Measurements from ENCODE around the gene ZDHHC12. TPM values are rescaled to one million over a fixed set of nuclear protein-coding genes. Genes with fewer than 3 reads are reported as not detected.

Gene ZDHHC12, protein sequence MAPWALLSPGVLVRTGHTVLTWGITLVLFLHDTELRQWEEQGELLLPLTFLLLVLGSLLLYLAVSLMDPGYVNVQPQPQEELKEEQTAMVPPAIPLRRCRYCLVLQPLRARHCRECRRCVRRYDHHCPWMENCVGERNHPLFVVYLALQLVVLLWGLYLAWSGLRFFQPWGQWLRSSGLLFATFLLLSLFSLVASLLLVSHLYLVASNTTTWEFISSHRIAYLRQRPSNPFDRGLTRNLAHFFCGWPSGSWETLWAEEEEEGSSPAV
- 68.0 and 68.7 TPM in 2 replicates for total RNA-seq

DNA sequence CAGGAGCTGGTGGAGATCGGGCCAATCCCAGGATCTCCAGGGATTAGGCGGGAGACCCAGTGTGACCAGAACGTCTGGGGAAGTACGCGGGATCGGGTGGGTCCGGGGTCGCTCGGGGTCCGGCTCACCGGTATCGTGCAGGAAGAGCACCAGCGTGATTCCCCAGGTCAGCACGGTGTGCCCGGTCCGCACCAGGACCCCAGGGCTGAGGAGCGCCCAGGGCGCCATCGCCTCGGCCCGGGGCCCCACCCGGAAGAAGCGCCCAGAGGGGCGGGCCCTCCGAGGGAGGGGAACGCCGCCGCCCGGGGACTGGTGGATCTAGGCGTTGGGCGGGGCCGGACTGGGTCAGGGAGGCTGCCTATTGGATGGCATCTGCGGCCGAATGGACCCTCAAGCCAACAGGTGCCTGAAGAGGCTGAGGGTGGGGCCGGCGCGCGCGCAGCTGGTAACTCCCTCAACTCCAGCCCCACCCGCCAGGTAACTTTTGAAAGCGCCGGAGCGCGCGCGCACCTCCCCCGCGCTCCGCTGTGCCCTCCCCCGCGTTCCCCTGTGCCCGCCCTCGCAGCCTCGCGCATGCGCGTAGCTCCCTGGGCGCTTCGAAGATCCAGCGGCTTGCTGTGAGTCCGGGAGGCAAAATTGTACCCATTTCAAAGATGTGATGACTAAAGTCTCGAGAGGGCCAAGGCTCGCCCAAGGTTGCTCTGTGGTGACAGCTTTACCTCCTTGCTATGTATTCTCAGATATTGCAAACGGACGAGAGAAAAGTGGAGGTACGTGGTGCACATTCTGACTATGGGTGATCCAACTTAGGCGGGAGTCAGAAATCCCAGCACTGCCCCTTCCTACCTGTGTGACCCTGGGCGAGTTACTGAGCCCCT, at the start of gene ZDHHC12:
ZDHHC12 (minus strand) TSS at position 262 of the 878 bp plus-strand sequence; CDS start at position 228, 34 bp downstream.
- intact Hi-C loops (cut with micrococcal nuclease): loop anchor here (1.0 to 10.0 kb wide), 8 partner anchors 36 to 311 kb away; partner anchors contain the start of genes DYNC2I2, ENDOG, LRRC8A and MIGA2

DNA sequence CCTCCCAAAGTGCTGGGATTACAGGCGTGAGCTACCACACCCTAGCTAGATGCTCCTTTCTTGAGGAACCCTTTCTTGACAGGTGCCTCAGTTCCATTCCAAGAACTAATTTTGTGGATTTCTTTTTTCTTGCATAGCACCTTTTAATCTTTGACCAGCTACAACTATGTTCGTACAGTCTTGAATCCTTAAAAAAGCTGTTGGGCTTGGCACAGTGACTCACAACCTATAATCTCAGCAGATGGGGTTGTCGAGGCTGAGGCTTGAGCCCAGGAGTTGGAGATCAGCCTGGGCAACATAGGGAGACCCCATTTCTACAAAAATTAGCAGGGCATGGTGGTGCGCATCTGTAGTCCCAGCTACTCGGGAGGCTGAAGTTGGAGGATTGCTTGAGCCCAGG, 49.1 kb upstream of the ZDHHC12 start:
- intact Hi-C loops (cut with micrococcal nuclease): no loop called here

DNA sequence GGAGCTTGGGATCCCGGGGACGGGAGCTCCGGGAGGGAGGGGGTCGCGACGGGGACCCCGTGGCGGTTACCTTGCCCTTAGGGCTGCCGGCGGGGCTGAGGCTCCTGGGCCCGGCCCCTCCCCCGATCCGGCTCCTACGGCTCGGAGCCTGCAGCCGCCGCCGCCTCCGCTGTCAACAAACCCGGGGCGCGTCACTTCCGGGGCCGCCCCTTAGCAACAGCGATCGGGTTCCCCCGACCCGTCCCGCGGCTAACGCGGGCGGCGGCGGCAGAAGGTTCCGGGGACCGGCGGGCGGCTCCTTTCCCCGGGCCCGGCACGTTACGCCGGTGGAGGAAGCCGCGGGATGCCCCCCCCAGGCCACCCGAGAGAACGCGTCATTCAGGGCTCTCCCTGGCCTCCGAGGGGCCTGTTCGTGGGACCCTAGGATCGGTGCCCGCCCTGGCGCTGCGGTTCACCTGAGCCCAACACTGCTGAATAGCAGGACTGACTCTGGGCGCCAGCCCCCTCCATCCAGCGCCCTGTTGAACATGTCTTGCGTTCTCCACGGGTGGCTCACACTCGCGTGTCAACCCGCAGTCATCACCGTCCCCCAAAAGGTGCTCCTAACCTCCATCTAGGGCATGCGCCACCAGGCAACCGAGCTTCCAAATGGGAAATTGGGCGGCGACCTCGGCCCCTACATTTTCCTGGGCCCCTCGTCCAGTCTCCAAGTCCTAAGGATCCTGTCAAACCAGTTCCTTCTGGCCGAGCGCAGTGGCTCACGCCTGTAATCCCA, 48.0 kb upstream of the ZDHHC12 start, which contains the start of gene ZER1:
ZER1 (minus strand) TSS at position 183 of the 775 bp plus-strand sequence. CDS start 16,362 bp downstream, outside the sequence.
- intact Hi-C loops (cut with micrococcal nuclease): loop anchor here (1.0 to 2.0 kb wide), 3 partner anchors 15 to 110 kb away; partner anchors contain the start of genes LRRC8A, TBC1D13 and ZDHHC12

DNA sequence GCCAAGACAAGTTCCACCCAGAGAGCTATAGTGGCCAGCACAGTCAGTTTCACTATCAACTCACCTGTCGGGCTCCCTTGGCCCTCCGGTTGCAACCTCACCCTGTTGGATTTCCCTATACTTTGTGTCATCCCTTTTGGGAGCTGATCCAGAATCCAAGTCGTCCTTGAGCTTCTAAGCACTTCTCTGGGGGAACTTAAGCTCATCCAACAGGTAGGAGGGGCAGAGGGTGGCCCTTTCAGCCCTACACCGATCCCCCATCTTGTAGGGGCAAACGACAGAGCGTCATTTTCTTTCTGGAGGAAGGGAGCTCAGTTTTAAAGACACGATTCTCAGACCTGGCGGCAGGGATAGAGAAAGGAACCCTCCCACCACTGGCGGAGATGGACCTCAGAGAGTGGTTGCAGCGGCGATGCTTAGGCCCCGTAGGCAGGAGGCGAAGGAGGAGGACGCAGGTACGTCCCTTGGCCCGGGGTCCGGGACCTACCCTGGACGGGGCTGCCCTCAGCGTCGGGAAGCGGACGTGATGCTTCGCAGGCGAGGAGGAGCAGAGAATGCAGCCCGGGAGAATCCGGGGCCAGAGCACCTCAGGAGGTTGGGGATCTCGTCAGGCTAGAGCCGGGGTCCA, 47.3 kb upstream of the ZDHHC12 start:
- intact Hi-C loops (cut with micrococcal nuclease): loop anchor here (1.0 to 2.0 kb wide), 2 partner anchors 16 to 46 kb away; partner anchors contain the start of genes TBC1D13 and ZDHHC12

DNA sequence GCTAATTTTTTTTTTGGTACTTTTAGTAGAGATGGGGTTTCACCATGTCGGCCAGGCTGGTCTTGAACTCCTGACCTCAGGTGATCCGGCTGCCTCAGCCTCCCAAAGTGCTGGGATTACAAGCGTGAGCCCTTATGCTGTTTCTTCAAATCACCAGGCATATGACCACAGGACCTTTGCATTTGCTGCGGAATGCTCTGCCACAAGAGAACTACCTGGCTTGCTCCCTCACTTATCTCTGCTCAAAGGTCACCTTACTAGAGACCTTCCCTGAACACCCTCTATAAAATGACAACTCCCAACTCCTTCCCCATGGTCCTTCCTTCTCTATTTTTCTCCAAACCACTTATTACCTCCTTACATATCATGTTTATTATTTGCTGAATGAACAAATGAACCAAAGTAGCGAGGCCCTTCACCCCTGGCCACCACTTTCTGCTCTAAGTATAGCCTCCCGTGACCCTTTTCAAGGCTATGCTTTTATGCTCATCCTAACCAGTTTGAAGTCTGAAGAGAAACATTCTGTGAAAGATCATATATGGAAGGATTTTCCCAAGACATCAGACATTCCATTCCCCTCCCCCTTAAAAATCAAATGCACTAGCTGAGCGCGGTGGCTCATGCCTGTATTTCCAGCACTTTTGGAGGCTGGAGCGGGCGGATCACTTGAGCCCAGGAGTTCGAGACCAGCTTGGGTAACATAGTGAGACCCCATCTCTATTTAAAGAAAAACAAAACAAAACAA, 46.5 kb upstream of the ZDHHC12 start:
- intact Hi-C loops (cut with micrococcal nuclease): loop anchor here (1.0 to 2.0 kb wide), 2 partner anchors 17 to 46 kb away; partner anchors contain the start of genes TBC1D13 and ZDHHC12

DNA sequence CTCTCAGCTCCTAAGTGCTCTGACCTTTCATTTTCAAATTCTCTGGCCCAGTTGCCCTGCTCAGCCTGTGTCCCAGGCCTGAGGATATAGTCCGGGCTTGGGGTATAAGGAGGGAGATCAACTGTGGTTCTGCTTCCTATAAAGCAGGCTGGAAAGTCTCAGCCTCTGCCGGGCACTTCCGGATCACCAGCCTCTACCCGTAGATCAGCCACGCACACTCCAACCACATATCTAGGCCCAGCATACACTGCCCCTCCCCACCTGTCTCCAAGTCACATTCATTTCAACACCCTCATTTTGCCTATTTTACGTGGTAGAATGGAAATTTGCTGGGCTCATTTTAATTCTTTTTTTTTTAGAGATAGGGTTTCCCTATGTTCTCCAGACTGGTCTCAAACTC, 44.7 kb upstream of the ZDHHC12 start:
- intact Hi-C loops (cut with micrococcal nuclease): no loop called here

DNA sequence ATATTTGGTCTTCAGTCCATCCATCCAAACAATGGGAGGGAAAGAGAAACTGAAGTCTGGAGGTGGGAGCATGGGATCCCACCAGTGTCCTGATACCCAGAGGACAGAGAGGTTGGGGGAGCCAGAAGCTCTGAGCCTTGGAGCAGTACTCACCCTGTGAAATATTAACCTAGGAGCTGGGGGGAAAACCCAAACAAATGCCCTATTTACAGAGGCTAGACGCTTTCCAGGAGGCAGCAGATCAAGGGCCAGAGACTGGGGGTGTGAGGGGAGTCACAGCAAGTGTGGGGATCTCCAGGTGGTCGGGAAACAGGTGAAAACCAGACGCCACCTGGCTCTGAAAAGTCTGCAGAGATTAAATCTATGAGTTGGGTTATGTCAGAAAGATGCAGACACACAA, 41.6 kb upstream of the ZDHHC12 start:
- intact Hi-C loops (cut with micrococcal nuclease): no loop called here

DNA sequence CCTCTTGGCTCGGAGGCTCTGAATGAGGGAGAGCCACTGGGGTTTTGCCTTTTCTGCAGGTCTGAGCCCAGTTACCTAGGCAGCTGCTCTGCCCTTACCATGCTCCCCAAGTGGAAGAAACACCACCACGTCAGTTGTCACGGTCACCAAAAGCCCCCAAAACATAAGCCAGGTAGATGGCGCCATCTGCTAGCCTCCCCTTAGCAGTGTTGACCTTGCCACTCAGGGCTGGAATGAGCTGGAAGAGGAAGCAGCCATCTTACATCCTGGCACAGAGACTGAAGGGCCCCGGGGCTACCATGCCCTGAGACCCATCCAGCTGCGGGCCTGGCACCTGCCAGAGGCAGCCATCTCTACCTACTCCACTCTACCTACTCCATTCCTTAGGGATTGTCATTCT, 40.4 kb upstream of the ZDHHC12 start:
- intact Hi-C loops (cut with micrococcal nuclease): no loop called here

DNA sequence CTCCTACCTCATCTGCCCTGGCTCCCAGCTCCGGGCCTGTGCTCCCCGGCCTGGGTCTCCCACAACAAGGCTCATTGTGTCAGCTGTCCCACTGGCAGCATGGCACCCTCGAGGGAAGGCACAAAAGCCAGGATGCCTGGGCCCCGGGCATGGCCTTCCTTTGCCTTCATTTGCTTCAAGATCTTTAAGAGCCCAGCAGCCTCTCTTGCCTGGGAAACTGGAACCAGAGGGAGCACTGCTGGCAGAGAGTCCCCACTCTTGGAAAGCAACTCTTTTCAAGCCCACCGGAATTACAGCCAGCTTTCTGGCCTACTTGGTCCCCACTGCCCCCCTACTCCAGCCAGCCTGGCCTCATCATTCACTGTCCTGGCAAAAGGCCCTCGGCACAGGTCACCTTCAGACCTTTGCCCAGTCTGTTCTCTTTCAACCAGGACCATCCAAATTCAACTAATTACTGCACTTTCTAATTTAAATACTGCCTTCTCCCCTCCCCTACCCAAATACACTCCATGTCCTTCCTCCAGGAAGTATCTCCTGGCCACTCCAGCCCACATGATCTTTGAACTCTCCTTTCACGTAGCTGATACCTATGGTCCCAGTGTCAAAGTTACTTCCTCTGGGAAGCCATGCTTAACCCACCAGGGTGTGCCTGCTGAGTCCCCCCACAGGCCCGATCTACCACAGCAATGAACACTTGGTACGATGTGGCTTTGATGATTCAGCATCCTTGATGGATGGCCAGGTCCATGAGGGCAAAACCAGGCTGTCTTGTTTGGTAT, 38.9 kb upstream of the ZDHHC12 start:
- intact Hi-C loops (cut with micrococcal nuclease): no loop called here

DNA sequence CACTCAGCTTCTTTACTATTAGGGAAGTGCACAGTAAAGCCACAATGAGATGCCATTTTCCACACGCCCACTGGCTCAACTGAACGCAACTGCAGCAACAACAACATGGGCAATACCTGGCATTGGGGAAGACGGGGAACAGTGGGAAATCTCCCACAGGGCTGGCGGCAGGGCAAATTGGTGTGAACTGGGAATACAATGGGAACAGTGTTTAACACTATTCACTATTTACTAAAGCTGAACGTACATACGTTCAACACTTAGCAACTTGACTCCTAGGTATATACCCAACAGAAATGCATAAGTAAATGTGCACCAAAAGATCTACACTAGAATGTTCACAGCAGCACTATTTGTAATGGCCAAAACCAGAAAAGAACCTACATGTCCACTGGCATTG, 33.7 kb upstream of the ZDHHC12 start:
- intact Hi-C loops (cut with micrococcal nuclease): no loop called here

DNA sequence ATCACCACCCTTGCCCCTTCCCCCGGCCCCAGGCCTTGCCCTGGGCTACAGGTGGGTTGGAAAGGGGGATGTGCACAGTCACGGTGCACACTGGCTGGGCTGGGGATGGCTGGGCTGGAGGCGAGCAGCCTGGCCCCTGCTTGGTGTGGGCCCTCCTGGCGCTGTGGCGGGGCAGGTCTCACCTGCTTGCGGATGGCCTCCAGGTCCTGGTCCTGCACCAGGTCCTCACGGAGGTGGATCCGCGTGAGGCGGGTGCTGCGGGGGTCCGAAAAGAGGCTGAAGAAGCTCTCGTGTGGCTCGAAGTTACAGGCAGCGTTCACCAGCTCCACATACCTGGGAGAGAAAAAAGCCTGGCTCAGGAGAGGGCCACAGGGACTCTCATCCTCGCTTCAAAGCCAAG, 29.7 kb upstream of the ZDHHC12 start:
- intact Hi-C loops (cut with micrococcal nuclease): no loop called here

DNA sequence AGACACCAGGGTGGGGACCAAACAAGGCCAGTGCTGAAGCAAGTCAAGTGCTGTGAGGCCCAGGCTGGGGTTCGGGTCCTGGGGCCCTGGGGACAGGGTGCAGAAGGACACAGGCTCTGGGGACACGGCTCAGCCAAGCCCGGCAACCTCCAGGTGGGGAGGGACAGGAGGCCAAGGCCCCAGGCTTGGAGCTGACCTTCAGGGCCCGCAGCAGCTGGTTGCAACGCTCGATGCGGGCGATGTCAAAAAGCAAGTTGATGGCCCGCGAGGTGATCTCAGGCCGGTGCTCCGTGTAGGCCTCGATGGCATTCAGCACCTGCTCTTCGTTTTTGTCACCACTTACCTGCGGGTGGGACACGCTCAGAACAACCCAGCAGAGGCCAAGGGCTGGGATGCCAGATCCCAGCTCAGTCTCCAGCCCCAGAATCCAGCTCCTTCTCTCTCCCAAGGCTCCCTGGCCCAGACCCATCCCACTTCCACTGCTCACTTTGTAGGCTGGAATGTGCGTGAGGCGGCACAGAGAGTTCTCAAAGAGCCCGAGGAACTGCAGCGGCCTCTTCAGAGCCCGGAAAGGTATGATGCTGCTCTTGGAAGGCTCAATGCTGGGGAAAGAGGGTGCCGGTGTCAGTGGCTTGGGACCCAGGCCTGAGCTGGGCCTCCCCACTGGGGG, 27.1 kb upstream of the ZDHHC12 start:
- intact Hi-C loops (cut with micrococcal nuclease): no loop called here

DNA sequence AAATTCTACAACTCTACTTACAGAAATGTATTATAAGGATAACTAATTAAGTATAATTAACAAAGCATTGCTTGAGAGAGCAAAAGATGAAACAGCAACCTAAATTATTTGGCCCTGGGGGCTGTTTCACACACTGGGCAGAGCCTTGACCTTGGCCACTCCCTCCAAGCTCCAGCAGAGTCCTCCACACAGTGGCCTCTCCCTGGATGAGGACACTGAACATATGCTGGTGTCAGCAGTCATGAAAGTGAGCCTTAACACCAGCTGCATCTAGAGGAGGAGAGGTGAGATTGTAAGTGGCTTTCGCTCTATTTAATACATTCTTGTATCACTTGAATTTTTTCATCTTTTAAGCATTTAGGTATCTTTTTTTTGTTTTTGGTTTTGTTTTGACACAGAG, 23.3 kb upstream of the ZDHHC12 start:
- intact Hi-C loops (cut with micrococcal nuclease): no loop called here

DNA sequence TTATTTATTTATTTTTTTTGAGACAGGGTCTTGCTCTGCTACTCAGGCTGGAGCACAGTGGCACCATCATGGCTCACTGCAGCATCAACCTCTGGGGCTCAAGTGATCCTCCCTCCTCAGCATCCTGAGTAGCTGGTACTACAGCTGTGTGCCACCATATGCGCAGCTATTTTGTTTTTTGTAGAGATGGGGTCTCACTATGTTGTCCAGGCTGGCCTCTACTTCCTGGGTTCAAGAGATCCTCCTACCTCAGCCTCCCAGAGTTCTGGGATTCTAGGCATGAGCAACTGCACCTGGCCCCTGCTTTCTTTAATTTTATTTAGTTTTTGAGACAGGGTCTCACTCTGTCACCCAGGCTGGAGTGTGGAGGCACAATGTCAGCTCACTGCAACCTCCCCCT, 19.5 kb upstream of the ZDHHC12 start:
- intact Hi-C loops (cut with micrococcal nuclease): no loop called here

DNA sequence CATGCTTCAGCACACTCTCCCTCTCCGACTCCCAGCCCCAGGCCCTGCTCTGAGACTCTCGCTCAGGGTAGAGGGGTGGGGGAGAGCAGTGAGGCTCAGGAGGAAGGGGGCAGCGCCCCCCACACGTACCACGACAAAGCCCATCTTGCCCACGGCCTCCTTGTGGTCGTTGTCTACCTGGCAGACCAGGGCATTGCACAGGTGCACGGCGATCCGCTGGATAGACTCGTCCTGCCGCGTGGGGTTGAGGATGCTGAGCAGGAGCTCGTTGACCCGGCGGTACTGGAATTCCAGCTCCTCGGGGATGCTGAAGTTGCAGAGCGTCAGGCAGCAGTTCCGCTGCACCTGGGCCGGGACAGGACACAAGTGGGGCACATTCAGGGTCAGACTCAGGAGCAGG, 18.5 kb upstream of the ZDHHC12 start:
- intact Hi-C loops (cut with micrococcal nuclease): no loop called here

DNA sequence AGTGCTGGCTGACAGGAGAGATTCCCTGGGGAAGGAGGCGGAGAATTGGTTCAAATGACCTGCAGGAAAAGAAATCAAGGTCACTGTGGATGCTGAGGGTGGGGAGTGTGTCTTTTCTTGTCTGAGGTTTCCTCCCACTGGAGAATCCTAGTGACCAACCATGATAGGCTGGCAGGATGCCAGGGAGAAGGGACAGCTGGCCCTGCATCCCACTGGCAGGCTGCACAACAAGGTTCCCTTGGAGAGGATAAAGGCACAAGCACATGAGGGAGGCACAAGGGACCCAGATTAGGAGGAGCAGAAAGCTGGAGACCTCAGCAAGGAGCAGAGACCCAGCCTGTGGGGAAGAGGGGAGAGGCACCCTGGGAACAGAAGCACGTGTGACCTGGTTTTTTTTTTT, 11.4 kb upstream of the ZDHHC12 start:
- intact Hi-C loops (cut with micrococcal nuclease): no loop called here

DNA sequence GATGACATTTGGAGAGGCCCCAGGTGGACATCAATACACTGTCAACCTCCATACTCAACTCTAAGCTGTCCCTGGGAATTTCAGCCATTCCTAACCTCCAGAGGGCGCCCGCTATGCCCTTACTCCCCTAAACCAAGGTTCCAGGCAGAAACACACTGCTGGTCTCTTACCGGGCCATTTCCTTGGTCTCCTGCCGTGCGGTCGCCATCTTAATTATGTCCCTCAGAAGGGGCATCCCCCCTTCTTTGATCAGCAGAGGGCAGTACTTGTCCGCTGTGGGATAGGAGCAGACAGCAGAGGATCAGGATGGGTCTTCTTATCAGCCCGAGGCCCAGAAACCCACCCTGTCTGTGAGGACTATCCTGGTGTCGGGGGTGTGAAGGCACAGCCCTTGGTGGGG, 9.3 kb upstream of the ZDHHC12 start:
- intact Hi-C loops (cut with micrococcal nuclease): no loop called here

DNA sequence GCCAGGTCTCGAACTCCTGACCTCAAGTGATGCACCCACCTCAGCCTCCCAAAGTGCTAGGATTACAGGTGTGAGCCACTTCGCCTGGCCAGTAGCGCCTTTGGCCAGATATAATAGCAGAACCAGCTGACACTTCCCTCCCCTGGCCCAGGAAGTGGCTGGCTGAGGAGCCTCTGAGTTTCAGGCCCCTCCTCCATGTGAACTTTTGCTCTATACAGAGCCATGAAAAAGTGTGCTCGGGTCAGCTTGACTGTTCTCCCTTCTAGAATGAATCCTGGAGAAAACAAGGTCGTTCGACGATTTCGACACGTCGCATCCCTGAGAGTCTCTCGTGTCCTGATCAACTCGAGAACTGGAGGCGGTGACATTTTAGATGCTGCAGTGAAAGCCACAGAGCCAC, 8.6 kb upstream of the ZDHHC12 start:
- intact Hi-C loops (cut with micrococcal nuclease): no loop called here

DNA sequence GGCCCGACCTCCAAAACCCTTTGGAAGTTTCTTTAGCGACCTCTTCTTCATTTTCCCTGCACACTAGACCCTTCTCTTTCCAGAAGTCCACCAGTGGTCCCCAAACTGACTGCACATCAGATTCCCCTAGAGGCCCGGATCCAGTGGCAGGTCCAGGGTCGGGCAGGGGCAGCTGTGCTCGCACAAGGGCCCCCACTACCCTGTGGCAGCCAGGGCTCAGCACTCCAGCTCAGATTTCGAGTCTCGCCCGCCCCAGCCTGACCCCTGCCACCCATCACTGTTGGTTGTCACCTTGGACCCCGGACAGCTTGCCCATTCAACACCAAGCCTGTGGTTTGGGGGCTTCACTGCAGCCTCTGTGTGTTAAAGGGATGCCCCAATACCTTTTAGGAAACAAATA, 7.8 kb upstream of the ZDHHC12 start:
- intact Hi-C loops (cut with micrococcal nuclease): no loop called here

Measured in T-helper 2 cell treated with Interferon-gamma antibody and Interleukin-4, amounts not matched to agents 100 ng/mL and 5 ng/mL, for 36 hours (primary cell).